HepG2 (cell line): ENCODE results near the gene ZDHHC3. TPM values are rescaled to one million over a fixed set of nuclear protein-coding genes. Genes with fewer than 3 reads are reported as not detected.

Experiments used
- ATAC-seq: fragments of 200-7000 bp; cut with Tn5 transposase; 3 replicates; pipeline ENCODE4 v1.9.1; 2020; ENCODE audit warnings: mild to moderate bottlenecking, moderate library complexity
- BruUV-seq: library from RNA; stranded (reverse); fragments of 400-500 nt; replicated peaks from 2 replicates; lab custom pipeline; 2021; lab: Mats Ljungman, UMichigan
- CTCF ChIA-PET: fragments of 300-600 bp; formaldehyde crosslinking; extraction: SDS; loops from one replicate; lab custom pipeline; 2021; ENCODE audit warnings: low total read pairs, inconsistent platforms, low intra/inter-chr PET ratio; lab: Yijun Ruan, JAX
- POLR2A ChIA-PET: fragments of 350-600 bp; sonication (Branson Sonifier 250); formaldehyde crosslinking; loops from one replicate; lab custom pipeline; 2020; ENCODE audit warnings: antibody characterized with exemption, inconsistent platforms; lab: Yijun Ruan, JAX
- DNase-seq: peaks from one replicate; pipeline ENCODE4 v3.0.0-alpha.2; 2015; ENCODE audit warnings: low spot score
- FAIRE-seq: peaks from 3 replicates; lab custom pipeline; 2011; peaks lifted over from hg19 to GRCh38; lab: Jason Lieb, UNC
- H2AFZ ChIP-seq: one replicate; pipeline ENCODE4 v1.6.1; 2011; ENCODE audit warnings: low read length, inconsistent platforms
- H3K27ac ChIP-seq: fragments of 300-600 bp; 3 replicates; pipeline ENCODE4 v1.8.0; 2011; ENCODE audit warnings: mixed run types, mild to moderate bottlenecking, mixed read lengths, low read length, inconsistent platforms; ENCODE audit not compliant: insufficient read depth; ENCODE audit errors: extremely low read length
- H3K27me3 ChIP-seq, 2 experiments: fragments of 200-600 bp in 1 of 2; 2 replicates in 1 of 2; 3 replicates in 1 of 2; pipeline versions ENCODE4 v1.6.0 to v1.8.0; 2011; ENCODE audit warnings: low read length in 2 of 2, mild to moderate bottlenecking in 2 of 2, moderate library complexity in 2 of 2, inconsistent platforms in 1 of 2; ENCODE audit not compliant: insufficient read depth in 2 of 2, control insufficient read depth in 1 of 2
- H3K36me3 ChIP-seq, 2 experiments: fragments of 200-600 bp in 1 of 2; replicated peaks in 1 of 2; 2 replicates in 1 of 2; 3 replicates in 1 of 2; pipeline versions ENCODE4 v1.5.1 to v1.8.0; 2011; ENCODE audit warnings: low read length in 2 of 2, inconsistent platforms in 1 of 2; ENCODE audit not compliant: insufficient read depth in 2 of 2, control insufficient read depth in 1 of 2
- H3K4me1 ChIP-seq: 2 replicates; pipeline ENCODE4 v1.5.1; 2012; ENCODE audit warnings: low read length, inconsistent platforms; ENCODE audit not compliant: insufficient read depth
- H3K4me2 ChIP-seq: 2 replicates; pipeline ENCODE4 v1.6.0; 2011; ENCODE audit warnings: low read depth, low read length, inconsistent platforms
- H3K4me3 ChIP-seq, 3 experiments: fragments of 200-600 bp in 1 of 3; sonication (generic), shearing (Covaris generic) in 1 of 3; replicated peaks in 1 of 3; 2 replicates each; pipeline ENCODE4 v1.5.1; 2011 to 2016; ENCODE audit warnings: low read length in 3 of 3, inconsistent platforms in 2 of 3, low read depth in 2 of 3, mild to moderate bottlenecking in 2 of 3, control low read depth in 1 of 3, mixed read lengths in 1 of 3; ENCODE audit not compliant: insufficient read depth in 1 of 3
- H3K79me2 ChIP-seq: one replicate; pipeline ENCODE4 v1.6.1; 2011; ENCODE audit warnings: low read length, inconsistent platforms; ENCODE audit not compliant: insufficient read depth
- H3K9ac ChIP-seq: 2 replicates; pipeline ENCODE4 v1.6.0; 2011; ENCODE audit warnings: mild to moderate bottlenecking, low read depth, low read length, inconsistent platforms; ENCODE audit not compliant: insufficient read depth
- H3K9me3 ChIP-seq: 2 replicates; pipeline ENCODE4 v1.5.1; 2012; ENCODE audit warnings: mild to moderate bottlenecking, low read length
- H4K20me1 ChIP-seq: 2 replicates; pipeline ENCODE4 v1.6.0; 2011; ENCODE audit warnings: inconsistent platforms, mild to moderate bottlenecking, low read length, moderate library complexity; ENCODE audit not compliant: insufficient read depth
- AGO2 ChIP-seq: fragments of 200-400 bp; formaldehyde crosslinking; optimal IDR thresholded peaks from 2 replicates; pipeline ENCODE3; 2017; ENCODE audit warnings: mild to moderate bottlenecking, low read depth, low read length, moderate library complexity
- GABPA ChIP-seq, 2 experiments: IDR thresholded peaks; 2 replicates each; pipeline ENCODE4 v1.6.1; 2011 to 2016; ENCODE audit warnings: low read depth in 2 of 2, low read length in 1 of 2, missing biosample characterization in 1 of 2, missing genetic modification characterization in 1 of 2
- HNRNPK ChIP-seq: fragments of 200-400 bp; formaldehyde crosslinking; IDR thresholded peaks from 2 replicates; pipeline ENCODE4 v1.6.1; 2018; ENCODE audit warnings: low read length, low read depth, moderate library complexity, mild to moderate bottlenecking; ENCODE audit not compliant: poor library complexity, severe bottlenecking
- KLF9 ChIP-seq: IDR thresholded peaks from 2 replicates; pipeline ENCODE4 v1.6.1; 2016; ENCODE audit warnings: low read depth
- LRRFIP1 ChIP-seq: sonication (generic); formaldehyde crosslinking; conservative IDR thresholded peaks from 2 replicates; pipeline ENCODE4 v1.4.0; 2020; ENCODE audit warnings: missing genetic modification reagents
- NFE2L2 ChIP-seq: fragments of 150-350 bp; IDR thresholded peaks from 2 replicates; pipeline ENCODE4 v1.6.1; 2014; ENCODE audit warnings: low read length
- SAP130 ChIP-seq: IDR thresholded peaks from 2 replicates; pipeline ENCODE4 v1.6.1; 2016; ENCODE audit warnings: low read depth
- ZBTB26 ChIP-seq: IDR thresholded peaks from 2 replicates; pipeline ENCODE4 v1.6.1; 2016; ENCODE audit warnings: missing compliant biosample characterization, missing genetic modification reagents, borderline replicate concordance
- ZNF432 ChIP-seq: sonication (generic); formaldehyde crosslinking; IDR thresholded peaks from 2 replicates; pipeline ENCODE4 v1.5.0; 2020; ENCODE audit warnings: missing genetic modification reagents, mild to moderate bottlenecking, borderline replicate concordance
- ZNF576 ChIP-seq: sonication (generic); formaldehyde crosslinking; IDR thresholded peaks from 2 replicates; pipeline ENCODE4 v1.4.0; 2020; ENCODE audit warnings: mild to moderate bottlenecking, missing genetic modification reagents
- ZNF619 ChIP-seq: sonication (generic); formaldehyde crosslinking; IDR thresholded peaks from 2 replicates; pipeline ENCODE4 v1.4.0; 2020; ENCODE audit warnings: mild to moderate bottlenecking, missing genetic modification reagents
- WGBS: methylation state at CpG from one replicate; pipeline ENCODE4 v1.1.6; 2017; ENCODE audit warnings: low lambda C conversion rate; 5-methylcytosine and 5-hydroxymethylcytosine counted together
- in situ Hi-C: cut with HindIII; loops from 2 replicates; pipeline ENCODE4 v1.10.0; 2017; ENCODE audit warnings: low pct_unique_long_range_greater_than_20kb; ENCODE audit not compliant: extremely low pct_ligation_motif_present
- intact Hi-C: fragments of 100-400 bp; cut with micrococcal nuclease; formaldehyde crosslinking; loops from one replicate; pipeline ENCODE4 v1.10.0; 2022; ENCODE audit not compliant: unreplicated experiment
- polyA plus RNA-seq, 8 experiments: library from polyadenylated mRNA; depleted of rRNA in 3 of 8; stranded (reverse) in 7 of 8; unstranded in 1 of 8; fragments of >200 nt; fragmentation: Illumina TruSeq in 4 of 8; extraction: Trizol in 4 of 8; gene quantifications; 2 replicates each; pipeline versions ENCODE4 v1.2.1 to v1.2.3, GENCODE V29; 2011 to 2016; ENCODE audit warnings: low read depth in 4 of 8, missing spikeins in 1 of 8, mixed read lengths in 1 of 8; ENCODE audit not compliant: insufficient read depth in 1 of 8
- total RNA-seq, 5 experiments: library from RNA; depleted of rRNA; stranded (reverse); fragments of >200 nt; fragmentation: Illumina TruSeq; extraction: Trizol; gene quantifications; 2 replicates each; pipeline ENCODE4 v1.2.3, GENCODE V29; 2016; ENCODE audit warnings: low read depth in 1 of 5
- TF ChIP-seq, protein P1 (sequence below): IDR thresholded peaks from 2 replicates; pipeline ENCODE4 v1.6.1; 2016; ENCODE audit warnings: low read depth, control low read depth

The ZDHHC3 gene
- total and polyA plus RNA-seq, 2 of the 13 experiments (the other 11 are each of a cell fraction or from before 2014, with no cell fraction given), result 44.1 to 65.7 TPM

GRCh38 chr3:44920081-44920480 is 55.9 kb downstream of the ZDHHC3 start (continued):
- no peak for TF ChIP-seq LRRFIP1 (CRISPR knock-in tag)
- no peak for TF ChIP-seq ZNF432 (CRISPR knock-in tag)
- TF ChIP-seq, protein P1, sequence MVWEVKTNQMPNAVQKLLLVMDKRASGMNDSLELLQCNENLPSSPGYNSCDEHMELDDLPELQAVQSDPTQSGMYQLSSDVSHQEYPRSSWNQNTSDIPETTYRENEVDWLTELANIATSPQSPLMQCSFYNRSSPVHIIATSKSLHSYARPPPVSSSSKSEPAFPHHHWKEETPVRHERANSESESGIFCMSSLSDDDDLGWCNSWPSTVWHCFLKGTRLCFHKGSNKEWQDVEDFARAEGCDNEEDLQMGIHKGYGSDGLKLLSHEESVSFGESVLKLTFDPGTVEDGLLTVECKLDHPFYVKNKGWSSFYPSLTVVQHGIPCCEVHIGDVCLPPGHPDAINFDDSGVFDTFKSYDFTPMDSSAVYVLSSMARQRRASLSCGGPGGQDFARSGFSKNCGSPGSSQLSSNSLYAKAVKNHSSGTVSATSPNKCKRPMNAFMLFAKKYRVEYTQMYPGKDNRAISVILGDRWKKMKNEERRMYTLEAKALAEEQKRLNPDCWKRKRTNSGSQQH (CRISPR knock-in tag), result no peak
- no peak for TF ChIP-seq ZNF619 (CRISPR knock-in tag)
- no peak for TF ChIP-seq HNRNPK
- TF ChIP-seq GABPA (IDR thresholded peaks at IDR 0.05; ENCODE audit: low read depth, low read length), result no peak
- no peak for TF ChIP-seq GABPA (CRISPR knock-in tag; IDR thresholded peaks at IDR 0.05; ENCODE audit: low read depth)
- TF ChIP-seq NFE2L2, result no peak

GRCh38 chr3:44918581-44918980 is 57.4 kb downstream of the ZDHHC3 start:
- DNase-seq, result no peak
- H4K20me1 ChIP-seq, result no peaks in the 10 kb centered on the region
- H3K27me3 ChIP-seq, result no peaks in the 10 kb centered on the region
- H3K4me3 ChIP-seq, result no peak overlapping the region
- H3K79me2 ChIP-seq, result no peaks in the 10 kb centered on the region
- no TSS peak for BruUV-seq
- H3K4me2 ChIP-seq, result no peak overlapping the region
- ATAC-seq, result no peak
- no peak overlapping the region for H3K27ac ChIP-seq
- intact Hi-C loops (no loop called here), in situ Hi-C loops (loop anchor here (5.0 kb wide), 1 partner anchor 381 kb away; no protein-coding TSS in a partner anchor)
- TF ChIP-seq ZBTB26 (CRISPR knock-in tag) (no peak), AGO2 (peak; percentile 22), ZNF576 (CRISPR knock-in tag) (no peak), SAP130 (CRISPR knock-in tag) (no peak), KLF9 (CRISPR knock-in tag) (no peak)
- H3K36me3 ChIP-seq, result 0 out of 5 replicates have a peak, but pooled peaks cover 0 to 3% of the 10 kb centered on the region in 2 experiments
- FAIRE-seq, result no peak
- no peaks in the 10 kb centered on the region for H3K9me3 ChIP-seq
- H3K4me1 ChIP-seq, result no peaks in the 10 kb centered on the region
- no peak overlapping the region for H2AFZ ChIP-seq
- ChIA-PET CTCF (no interaction called here), POLR2A (no interaction called here)
- H3K9ac ChIP-seq, result no peak overlapping the region
- WGBS, result 90% methylated on average over 5 of the region's 6 CpGs
